GM12878 (cell line): ENCODE measurements around the gene PFKFB2.

Source experiments
- TAF1 ChIP-seq: IDR thresholded peaks from 2 replicates; pipeline ENCODE4 v1.6.1; 2011; ENCODE audit warnings: mild to moderate bottlenecking, low read depth, low read length, borderline replicate concordance
- TF ChIP-seq, protein P1 (sequence below), 3 experiments: IDR thresholded peaks in 2 of 3; conservative IDR thresholded peaks in 1 of 3; 2 replicates each; pipeline ENCODE4 v1.5.1; 2011; ENCODE audit warnings: low read depth in 3 of 3, low read length in 3 of 3, mild to moderate bottlenecking in 3 of 3, control low read depth in 2 of 3, moderate library complexity in 2 of 3, inconsistent platforms in 1 of 3, mixed read lengths in 1 of 3; ENCODE audit not compliant: control insufficient read depth in 2 of 3, insufficient read depth in 1 of 3; ENCODE audit errors: extremely low read depth in 1 of 3

DNA sequence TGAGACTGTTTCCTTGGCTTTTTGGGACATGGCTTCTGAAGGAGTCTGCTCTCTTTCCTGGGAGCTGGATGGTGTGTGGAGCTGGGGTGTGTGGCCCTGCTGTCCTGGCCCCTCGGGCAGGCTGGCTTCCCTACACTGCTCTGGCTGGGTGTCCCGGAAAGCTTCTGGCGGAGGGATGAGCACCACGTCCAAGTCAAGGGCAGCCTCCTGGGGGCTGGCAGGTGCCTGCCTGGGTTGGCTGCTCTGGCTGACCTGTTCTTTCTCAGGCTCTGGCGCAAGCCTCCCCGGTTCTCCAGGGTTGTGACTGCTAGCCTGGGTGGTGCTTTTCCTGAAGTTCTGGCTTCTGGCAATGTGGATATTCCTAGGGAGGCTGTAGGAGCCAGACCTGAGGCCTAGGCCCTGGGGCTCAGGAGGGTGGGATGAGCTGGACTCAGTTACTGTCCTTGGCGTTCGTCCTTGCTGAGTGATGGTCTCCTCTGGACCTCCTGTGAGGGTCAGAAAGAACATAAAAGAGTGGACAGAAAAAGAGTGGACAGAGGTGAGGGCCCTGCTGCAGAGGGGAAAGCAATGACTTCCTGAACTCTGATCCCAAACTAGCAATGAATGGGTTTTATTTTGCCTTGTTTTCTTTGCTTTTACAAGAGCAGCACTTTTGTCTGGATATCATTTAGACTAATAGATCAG lies 29.9 kb upstream of the PFKFB2 start:
- TF ChIP-seq, protein P1, sequence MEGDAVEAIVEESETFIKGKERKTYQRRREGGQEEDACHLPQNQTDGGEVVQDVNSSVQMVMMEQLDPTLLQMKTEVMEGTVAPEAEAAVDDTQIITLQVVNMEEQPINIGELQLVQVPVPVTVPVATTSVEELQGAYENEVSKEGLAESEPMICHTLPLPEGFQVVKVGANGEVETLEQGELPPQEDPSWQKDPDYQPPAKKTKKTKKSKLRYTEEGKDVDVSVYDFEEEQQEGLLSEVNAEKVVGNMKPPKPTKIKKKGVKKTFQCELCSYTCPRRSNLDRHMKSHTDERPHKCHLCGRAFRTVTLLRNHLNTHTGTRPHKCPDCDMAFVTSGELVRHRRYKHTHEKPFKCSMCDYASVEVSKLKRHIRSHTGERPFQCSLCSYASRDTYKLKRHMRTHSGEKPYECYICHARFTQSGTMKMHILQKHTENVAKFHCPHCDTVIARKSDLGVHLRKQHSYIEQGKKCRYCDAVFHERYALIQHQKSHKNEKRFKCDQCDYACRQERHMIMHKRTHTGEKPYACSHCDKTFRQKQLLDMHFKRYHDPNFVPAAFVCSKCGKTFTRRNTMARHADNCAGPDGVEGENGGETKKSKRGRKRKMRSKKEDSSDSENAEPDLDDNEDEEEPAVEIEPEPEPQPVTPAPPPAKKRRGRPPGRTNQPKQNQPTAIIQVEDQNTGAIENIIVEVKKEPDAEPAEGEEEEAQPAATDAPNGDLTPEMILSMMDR (IDR thresholded peaks at IDR 0.05 in 2 of 3, conservative IDR thresholded peaks at IDR 0.05 in 1 of 3; ENCODE audit: control insufficient read depth in 2 of 3, extremely low read depth in 1 of 3, insufficient read depth in 1 of 3, low read depth in 3 of 3, low read length in 3 of 3): no peak
- TF ChIP-seq TAF1: no peak
